ENCODE data around the gene NTN4.
"Not testable (repeated sequence)": the region's sequence is repeated elsewhere in the genome, so short reads cannot be mapped to it uniquely, and the experiment has no call there.

NTN4 gene

DNA sequence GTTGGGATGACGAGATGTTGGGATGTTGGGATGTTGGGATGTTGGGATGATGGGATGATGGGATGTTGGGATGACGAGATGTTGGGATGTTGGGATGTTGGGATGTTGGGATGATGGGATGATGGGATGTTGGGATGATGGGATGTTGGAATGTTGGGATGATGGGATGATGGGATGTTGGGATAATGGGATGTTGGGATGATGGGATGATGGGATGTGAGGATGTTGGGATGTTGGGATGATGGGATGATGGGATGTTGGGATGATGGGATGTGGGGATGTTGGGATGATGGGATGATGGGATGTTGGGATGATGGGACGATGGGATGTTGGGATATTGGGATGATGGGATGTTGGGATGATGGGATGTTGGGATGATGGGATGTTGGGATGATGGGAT, 135.9 kb downstream of the NTN4 start:
- DNase-seq (ENCODE audit: low read depth), result not testable (repeated sequence)

GRCh38 chr12:95653771-95654546, 136.6 kb downstream of the NTN4 start:
- no peak for DNase-seq (ENCODE audit: low read depth)

DNA sequence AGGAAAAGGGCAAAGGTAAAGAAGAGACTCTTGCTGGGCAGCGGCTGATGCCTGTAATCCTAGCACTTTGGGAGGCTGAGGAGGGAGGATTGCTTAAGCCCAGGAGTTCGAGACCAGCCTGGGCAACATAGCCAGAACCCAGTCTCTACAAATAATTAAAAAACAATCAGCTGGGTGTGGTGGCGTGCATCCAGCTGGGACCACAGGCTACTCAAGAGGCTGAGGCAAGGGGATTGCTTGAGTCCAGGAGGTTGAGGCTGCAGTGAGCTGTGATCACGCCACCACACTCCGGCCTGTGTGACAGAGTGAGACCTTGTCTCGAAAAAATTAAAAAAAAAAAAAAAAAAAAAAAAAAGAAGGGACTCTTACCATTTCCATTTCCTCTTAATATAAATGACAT, 138.9 kb downstream of the NTN4 start:
- DNase-seq (ENCODE audit: low read depth), result no peak

- no peak for DNase-seq (ENCODE audit: low read depth)
Measured at GRCh38 chr12:95648990-95649791, 141.4 kb downstream of the NTN4 start.

DNA sequence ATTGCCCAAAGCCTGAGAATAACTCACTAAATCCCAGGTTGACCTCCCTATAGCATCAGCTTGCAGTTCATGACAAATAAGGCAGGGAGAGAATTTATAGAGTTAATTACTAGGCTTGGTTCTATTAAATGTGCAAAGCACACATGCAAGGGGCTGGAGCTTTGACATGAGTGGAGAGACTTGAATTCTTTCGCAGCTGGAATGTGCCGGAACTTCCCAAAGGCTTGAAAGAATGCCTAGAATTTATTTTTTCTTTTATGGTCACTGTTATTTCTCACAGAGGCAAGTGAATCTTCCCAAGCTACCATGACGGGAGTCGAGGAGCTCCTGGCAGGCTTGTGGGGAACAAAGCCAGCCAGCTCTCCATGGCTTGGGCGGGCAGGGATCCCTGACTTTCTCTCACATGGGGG, 143.8 kb downstream of the NTN4 start:
- DNase-seq (ENCODE audit: low read depth), result no peak

DNA sequence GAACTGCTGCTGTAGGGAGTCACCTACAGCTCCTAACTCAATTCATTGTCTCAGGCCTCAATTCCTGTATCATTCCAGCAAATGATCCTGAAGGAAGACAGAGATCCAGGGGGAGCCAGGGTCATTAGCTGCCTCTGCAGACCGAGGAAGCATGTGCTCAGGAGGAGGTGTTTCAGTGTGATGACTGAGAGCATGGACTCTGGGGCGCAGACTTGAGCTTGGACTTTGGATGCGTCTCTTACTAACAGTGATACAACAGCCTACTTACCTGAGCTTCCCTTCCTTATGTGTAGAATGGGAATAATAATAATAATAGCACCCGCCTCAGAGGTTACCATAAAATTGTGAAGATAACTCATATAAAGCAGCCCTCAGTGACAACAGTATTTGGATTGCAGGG, 147.3 kb downstream of the NTN4 start:
- no peak for DNase-seq (ENCODE audit: low read depth)

GRCh38 chr12:95642583-95642982, 148.0 kb downstream of the NTN4 start:
- no peak for DNase-seq (ENCODE audit: low read depth)

- DNase-seq (ENCODE audit: low read depth), result no peak
Measured at GRCh38 chr12:95641299-95641952, 149.1 kb downstream of the NTN4 start.

- DNase-seq (ENCODE audit: low read depth), result no peak
Measured at GRCh38 chr12:95640516-95640915, 150.0 kb downstream of the NTN4 start.

- no peak for DNase-seq (ENCODE audit: low read depth)
Measured at GRCh38 chr12:95637471-95638155, 153.0 kb downstream of the NTN4 start.

GRCh38 chr12:95637010-95637409, 153.6 kb downstream of the NTN4 start:
- no peak for DNase-seq (ENCODE audit: low read depth)

DNA sequence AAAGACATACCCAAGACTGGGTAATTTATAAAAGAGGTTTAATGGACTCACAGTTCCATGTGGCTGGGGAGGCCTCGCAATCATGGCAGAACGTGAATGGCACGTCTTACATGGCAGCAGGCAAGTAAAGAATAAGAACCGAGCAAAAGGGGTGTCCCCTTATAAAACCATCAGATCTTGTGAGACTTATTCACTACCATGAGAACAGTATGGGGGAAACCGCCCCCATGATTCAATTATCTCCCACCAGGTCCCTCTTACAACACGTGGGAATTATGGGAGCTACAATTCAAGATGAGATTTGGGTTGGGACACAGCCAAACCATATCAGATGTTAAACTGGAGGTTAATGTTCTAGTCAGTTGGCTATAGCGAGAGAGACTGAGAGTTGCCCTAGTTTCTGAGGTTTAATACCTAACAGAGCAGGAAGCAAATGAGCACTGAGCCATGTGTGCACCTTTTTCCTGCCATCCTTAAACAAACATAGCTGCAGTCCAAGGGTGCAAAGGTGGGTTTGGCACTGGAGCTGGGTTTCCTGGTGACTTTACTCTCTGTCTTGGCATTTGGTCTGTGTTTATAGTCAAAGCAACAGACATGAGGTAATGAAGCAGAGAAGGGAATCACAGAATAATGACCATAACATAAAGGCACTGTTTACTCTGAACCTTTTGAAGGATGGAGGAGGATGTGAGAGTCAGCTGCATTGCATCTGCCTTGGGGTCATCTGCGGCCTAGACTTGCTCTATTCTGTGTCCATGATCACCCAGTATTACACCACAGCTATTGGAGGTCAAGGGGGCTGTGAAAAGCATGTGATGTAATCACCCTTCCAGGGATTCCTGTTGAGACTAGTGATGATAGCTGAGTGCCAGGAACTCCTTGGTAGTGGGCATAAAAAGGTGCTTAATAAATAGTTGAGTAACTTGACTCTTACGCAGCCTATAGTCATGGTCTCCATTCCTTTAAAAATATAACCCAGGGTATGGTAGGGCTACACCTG, 155.6 kb downstream of the NTN4 start:
- no peak for DNase-seq (ENCODE audit: low read depth)

GRCh38 chr12:95633732-95634465, 156.7 kb downstream of the NTN4 start:
- DNase-seq (ENCODE audit: low read depth), result no peak

DNA sequence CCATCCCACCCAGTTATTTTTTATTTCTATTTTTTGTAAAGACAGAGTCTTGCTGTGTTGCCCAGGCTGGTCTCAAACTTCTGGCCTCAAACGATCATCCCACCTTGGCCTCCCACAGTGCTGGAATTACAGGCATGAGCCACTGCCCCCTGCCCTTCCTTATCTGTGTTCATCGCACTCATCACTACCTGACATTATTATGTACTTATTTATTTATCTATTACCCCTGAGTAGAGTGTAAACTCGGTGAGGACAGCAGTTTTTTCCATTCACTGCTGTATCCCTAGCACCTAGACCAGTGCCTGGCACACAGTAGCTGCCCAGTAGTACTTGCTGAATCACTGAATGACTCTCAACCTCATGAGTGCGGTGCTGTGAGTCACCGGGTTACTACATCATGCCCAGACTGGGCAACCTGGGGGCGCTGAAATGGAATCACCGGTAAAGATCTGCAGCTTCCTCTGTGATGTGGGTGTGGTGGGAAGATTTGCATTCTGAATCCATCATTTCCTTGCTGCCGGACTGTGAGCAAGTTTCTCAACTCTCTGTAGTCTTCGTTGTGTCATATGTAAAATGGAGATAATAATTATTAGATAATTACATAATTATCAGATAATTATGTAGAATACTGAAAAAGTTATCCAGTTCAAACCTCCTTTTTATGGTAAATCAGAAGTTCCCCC, 157.4 kb downstream of the NTN4 start:
- no peak for DNase-seq (ENCODE audit: low read depth)

GRCh38 chr12:95630496-95630895, 160.1 kb downstream of the NTN4 start:
- no peak for DNase-seq (ENCODE audit: low read depth)

- no peak for DNase-seq (ENCODE audit: low read depth)
Measured at GRCh38 chr12:95629392-95629791, 161.2 kb downstream of the NTN4 start.

DNA sequence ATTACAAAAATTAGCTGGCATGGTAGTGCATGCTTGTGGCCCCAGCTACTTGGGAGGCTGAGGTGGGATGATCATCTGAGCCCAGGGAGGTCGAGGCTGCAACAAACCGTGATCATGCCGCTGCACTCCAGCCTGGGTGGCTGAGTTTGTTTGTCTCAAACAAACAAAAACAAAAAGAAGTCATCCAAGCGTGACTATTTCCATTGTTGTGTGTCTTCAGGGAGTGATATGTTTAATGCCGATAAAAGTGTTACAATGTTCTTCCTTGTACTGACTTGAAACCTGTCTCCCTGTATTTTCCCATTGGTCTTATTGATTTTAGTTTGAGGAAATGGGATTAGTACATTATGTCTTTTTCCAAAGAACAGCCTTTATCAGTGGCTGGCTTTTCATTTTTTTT, 163.7 kb downstream of the NTN4 start:
- DNase-seq (ENCODE audit: low read depth), result no peak

- DNase-seq (ENCODE audit: low read depth), result no peak
Measured at GRCh38 chr12:95625012-95625411, 165.6 kb downstream of the NTN4 start.

DNA sequence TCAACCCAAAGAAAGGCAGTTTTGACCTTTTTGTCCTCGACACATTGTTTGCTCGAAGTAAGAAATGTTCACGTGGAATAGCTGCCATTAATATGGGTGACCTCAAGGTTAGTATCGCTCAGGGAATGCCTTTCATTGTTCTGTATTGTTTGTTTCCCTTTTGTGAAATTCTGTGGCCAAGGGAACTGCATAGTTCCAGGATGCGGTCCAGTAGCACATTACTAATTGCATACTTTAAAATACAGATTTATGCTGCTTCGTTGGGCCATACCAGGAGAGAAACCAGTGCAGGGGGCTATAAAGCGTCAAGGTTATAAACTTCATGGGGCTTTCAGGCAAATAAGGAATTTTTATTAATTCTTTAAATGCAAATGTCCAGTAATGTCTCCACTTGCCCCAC, 166.0 kb downstream of the NTN4 start:
- DNase-seq (ENCODE audit: low read depth), result no peak
